Smooth muscle cell (in vitro differentiated cells): ENCODE measurements around the gene DNA2. TPM values are rescaled to one million over a fixed set of nuclear protein-coding genes. Genes with fewer than 3 reads are reported as not detected.

ENCODE experiments used
- DNase-seq: peaks from one replicate; lab custom pipeline; 2025; ENCODE audit not compliant: unreplicated experiment; lab: John Stamatoyannopoulos, UW
- H2AFZ ChIP-seq: fragments of 200-600 bp; sonication (generic); 2 replicates; pipeline ENCODE4 v1.6.0; 2016; ENCODE audit warnings: antibody characterized with exemption, low read depth, mild to moderate bottlenecking
- H3F3A ChIP-seq: fragments of 200-600 bp; sonication (generic); 2 replicates; pipeline ENCODE4 v1.6.0; 2017; ENCODE audit warnings: antibody characterized with exemption, low read depth
- H3K27ac ChIP-seq: fragments of 200-600 bp; sonication (generic); 2 replicates; pipeline ENCODE4 v1.5.1; 2016; ENCODE audit warnings: low read depth, mild to moderate bottlenecking
- H3K27me3 ChIP-seq: fragments of 200-600 bp; sonication (generic); 2 replicates; pipeline ENCODE4 v1.6.1; 2016; ENCODE audit warnings: low read depth, mild to moderate bottlenecking
- H3K36me3 ChIP-seq: fragments of 200-600 bp; sonication (generic); 2 replicates; pipeline ENCODE4 v1.5.1; 2016; ENCODE audit warnings: low read depth
- H3K4me1 ChIP-seq: fragments of 200-600 bp; sonication (generic); 2 replicates; pipeline ENCODE4 v1.5.1; 2016; ENCODE audit warnings: low read depth
- H3K4me2 ChIP-seq: fragments of 200-600 bp; sonication (generic); 2 replicates; pipeline ENCODE4 v1.6.0; 2016; ENCODE audit warnings: mild to moderate bottlenecking
- H3K4me3 ChIP-seq: fragments of 200-600 bp; sonication (generic); 2 replicates; pipeline ENCODE4 v1.5.1; 2016; ENCODE audit warnings: mild to moderate bottlenecking
- H3K79me2 ChIP-seq: fragments of 200-600 bp; sonication (generic); 2 replicates; pipeline ENCODE4 v1.6.0; 2016; ENCODE audit warnings: low read depth, mild to moderate bottlenecking
- H3K9ac ChIP-seq: fragments of 200-600 bp; sonication (generic); 2 replicates; pipeline ENCODE4 v1.6.0; 2016; ENCODE audit warnings: low read depth
- H3K9me3 ChIP-seq: fragments of 200-600 bp; sonication (generic); replicated peaks from 2 replicates; pipeline ENCODE4 v1.5.1; 2016; ENCODE audit warnings: low read depth
- H4K20me1 ChIP-seq: fragments of 200-600 bp; sonication (generic); 2 replicates; pipeline ENCODE4 v1.6.0; 2016; ENCODE audit warnings: low read depth
- WGBS: methylation state at CpG from one replicate; pipeline ENCODE4 v1.1.7; 2016; ENCODE audit warnings: low lambda C conversion rate; 5-methylcytosine and 5-hydroxymethylcytosine counted together
- polyA plus RNA-seq: library from polyadenylated mRNA; unstranded; fragments of >200 nt; fragmentation: Nextera tagmentation; extraction: Ambion mirVana; gene quantifications from 2 replicates; pipeline ENCODE4 v1.2.1, GENCODE V29; 2016
- total RNA-seq: library from RNA; depleted of rRNA; stranded (reverse); fragments of >200 nt; gene quantifications from 2 replicates; pipeline ENCODE4 v1.2.3, GENCODE V29; 2014
- TF ChIP-seq, protein P1 (sequence below): fragments of 200-600 bp; sonication (generic); IDR thresholded peaks from 2 replicates; pipeline ENCODE4 v1.5.1; 2017; ENCODE audit warnings: borderline replicate concordance, mild to moderate bottlenecking, antibody characterized with exemption; ENCODE audit not compliant: insufficient read depth, poor library complexity, severe bottlenecking

Gene DNA2
- total and polyA plus RNA-seq, 2 experiments from 2014 or later: 2.1 to 13.8 TPM

DNA sequence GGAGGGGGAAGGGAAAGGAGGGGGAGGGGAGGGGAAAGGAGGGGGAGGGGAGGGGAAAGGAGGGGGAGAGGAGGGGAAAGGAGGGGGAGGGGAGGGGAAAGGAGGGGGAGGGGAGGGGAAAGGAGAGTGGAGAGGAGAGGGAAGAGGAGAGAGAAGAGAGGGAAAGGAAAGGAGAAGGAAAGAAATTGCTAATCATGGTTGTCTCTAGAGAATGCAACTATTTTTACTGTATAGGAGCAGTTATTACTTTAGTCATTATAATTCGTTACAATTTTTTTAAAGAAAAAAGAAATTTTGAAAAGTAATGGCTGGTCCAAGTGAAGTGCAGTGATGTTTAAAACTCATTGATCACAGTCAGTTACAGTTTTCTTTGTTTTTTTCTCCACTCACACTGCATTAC, 31.1 kb upstream of the DNA2 start:
- H2AFZ ChIP-seq: no peak overlapping the region
- H3K79me2 ChIP-seq: no peaks in the 10 kb centered on the region
- no peaks in the 10 kb centered on the region for H3K27me3 ChIP-seq
- H3K27ac ChIP-seq: no peak overlapping the region
- H3K9me3 ChIP-seq: no peaks in the 10 kb centered on the region
- TF ChIP-seq, protein P1, sequence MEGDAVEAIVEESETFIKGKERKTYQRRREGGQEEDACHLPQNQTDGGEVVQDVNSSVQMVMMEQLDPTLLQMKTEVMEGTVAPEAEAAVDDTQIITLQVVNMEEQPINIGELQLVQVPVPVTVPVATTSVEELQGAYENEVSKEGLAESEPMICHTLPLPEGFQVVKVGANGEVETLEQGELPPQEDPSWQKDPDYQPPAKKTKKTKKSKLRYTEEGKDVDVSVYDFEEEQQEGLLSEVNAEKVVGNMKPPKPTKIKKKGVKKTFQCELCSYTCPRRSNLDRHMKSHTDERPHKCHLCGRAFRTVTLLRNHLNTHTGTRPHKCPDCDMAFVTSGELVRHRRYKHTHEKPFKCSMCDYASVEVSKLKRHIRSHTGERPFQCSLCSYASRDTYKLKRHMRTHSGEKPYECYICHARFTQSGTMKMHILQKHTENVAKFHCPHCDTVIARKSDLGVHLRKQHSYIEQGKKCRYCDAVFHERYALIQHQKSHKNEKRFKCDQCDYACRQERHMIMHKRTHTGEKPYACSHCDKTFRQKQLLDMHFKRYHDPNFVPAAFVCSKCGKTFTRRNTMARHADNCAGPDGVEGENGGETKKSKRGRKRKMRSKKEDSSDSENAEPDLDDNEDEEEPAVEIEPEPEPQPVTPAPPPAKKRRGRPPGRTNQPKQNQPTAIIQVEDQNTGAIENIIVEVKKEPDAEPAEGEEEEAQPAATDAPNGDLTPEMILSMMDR: no peak
- peaks cover 7% of the 10 kb centered on the region for H3K36me3 ChIP-seq
- no peak overlapping the region for H3K9ac ChIP-seq
- no peaks in the 10 kb centered on the region for H3K4me1 ChIP-seq
- H3F3A ChIP-seq: no peaks in the 10 kb centered on the region
- 92% methylated on average over 1 of the region's 1 CpG for WGBS
- H3K4me3 ChIP-seq: no peak overlapping the region
- DNase-seq: no peak
- no peak overlapping the region for H3K4me2 ChIP-seq
- no peaks in the 10 kb centered on the region for H4K20me1 ChIP-seq

DNA sequence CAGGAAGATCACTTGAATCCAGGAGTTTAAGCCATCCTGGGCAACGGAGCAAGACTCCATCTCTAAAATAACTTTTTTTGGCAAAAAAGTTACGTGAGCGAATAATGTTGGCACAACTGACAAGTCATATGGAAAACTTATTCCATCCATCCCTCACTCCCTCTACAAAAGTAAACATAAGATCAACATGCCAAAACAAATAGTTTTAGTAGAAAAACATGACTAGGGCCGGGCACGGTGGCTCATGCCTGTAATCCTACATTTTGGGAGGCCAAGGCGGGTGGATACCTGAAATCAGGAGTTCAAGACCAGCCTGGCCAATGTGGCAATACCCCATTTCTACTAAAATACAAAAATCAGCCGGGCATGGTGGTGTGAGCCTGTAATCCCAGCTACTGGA, 29.9 kb upstream of the DNA2 start:
- no peak overlapping the region for H2AFZ ChIP-seq

DNA sequence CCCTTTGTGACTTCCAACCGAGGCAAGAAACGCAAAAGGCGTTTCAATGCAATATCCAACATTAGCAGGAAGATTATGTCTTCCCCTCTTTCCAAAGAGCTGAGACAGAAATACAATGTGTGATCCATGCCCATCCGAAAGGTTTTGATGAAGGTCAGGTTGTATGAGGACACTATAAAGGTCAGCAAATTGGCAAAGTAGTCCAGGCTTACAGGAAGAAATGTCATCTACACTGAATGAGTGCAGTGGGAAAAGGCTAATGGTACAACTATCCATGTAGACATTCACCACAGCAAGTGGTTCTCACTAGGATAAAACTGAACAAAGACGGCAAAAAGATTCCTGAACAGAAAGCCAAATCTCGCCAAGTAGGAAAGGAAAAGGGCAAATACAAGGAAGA, 27.8 kb upstream of the DNA2 start:
- Histone ChIP-seq H3K9ac (no peak overlapping the region), H3K9me3 (no peaks in the 10 kb centered on the region), H3K27me3 (no peaks in the 10 kb centered on the region), H3K27ac (no peak overlapping the region), H2AFZ (no peak overlapping the region), H4K20me1 (no peaks in the 10 kb centered on the region), H3K4me3 (no peak overlapping the region), H3K36me3 (peaks cover 7% of the 10 kb centered on the region), H3F3A (no peaks in the 10 kb centered on the region), H3K4me2 (no peak overlapping the region), H3K79me2 (no peaks in the 10 kb centered on the region), H3K4me1 (no peaks in the 10 kb centered on the region)
- TF ChIP-seq, protein P1: no peak
- DNase-seq: no peak
- 98% methylated on average over 6 of the region's 6 CpGs for WGBS

More for the DNA sequence above, 29.9 kb upstream of the DNA2 start:
- no peak for DNase-seq
- no peak overlapping the region for H3K9ac ChIP-seq
- no peaks in the 10 kb centered on the region for H3K27me3 ChIP-seq
- TF ChIP-seq, protein P1: no peak
- H3K4me2 ChIP-seq: no peak overlapping the region
- peaks cover 7% of the 10 kb centered on the region for H3K36me3 ChIP-seq
- no peaks in the 10 kb centered on the region for H3K79me2 ChIP-seq
- no peaks in the 10 kb centered on the region for H4K20me1 ChIP-seq
- no peaks in the 10 kb centered on the region for H3K4me1 ChIP-seq
- no peak overlapping the region for H3K4me3 ChIP-seq
- H3K27ac ChIP-seq: no peak overlapping the region
- 98% methylated on average over 7 of the region's 7 CpGs for WGBS
- H3F3A ChIP-seq: no peaks in the 10 kb centered on the region
- H3K9me3 ChIP-seq: no peaks in the 10 kb centered on the region

DNA sequence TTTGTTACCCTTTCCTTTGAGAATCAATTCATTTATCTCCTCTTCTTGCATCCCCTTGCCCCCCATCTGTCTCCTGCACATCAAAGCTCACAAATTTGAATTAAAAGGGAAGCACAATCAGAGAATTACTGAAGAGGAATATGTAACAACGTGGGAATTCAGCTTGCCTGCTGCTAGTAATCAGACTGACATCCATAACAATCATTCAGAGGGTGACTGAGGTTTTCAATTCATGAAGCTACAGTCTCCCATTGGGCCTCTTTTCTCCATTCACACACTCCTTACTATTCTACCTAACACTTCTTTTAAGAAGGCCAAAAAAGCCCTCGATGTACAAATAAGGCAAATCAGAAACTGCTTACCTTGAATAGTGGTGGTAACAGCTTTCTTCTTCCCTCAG, 24.3 kb upstream of the DNA2 start:
- Histone ChIP-seq H3K4me1 (no peaks in the 10 kb centered on the region), H3K9ac (no peak overlapping the region), H3K27ac (no peak overlapping the region), H3K9me3 (no peaks in the 10 kb centered on the region), H3K27me3 (no peaks in the 10 kb centered on the region), H3K4me3 (no peak overlapping the region), H3K79me2 (no peaks in the 10 kb centered on the region), H3F3A (no peaks in the 10 kb centered on the region), H2AFZ (no peak overlapping the region), H3K36me3 (peaks cover 7% of the 10 kb centered on the region), H3K4me2 (no peak overlapping the region), H4K20me1 (no peaks in the 10 kb centered on the region)
- no peak for DNase-seq
- WGBS: 28% methylated on average over 2 of the region's 2 CpGs
- TF ChIP-seq, protein P1: no peak
